Superior temporal gyrus (tissue), 1 donor: Measurements from ENCODE around the gene APBA1.

Experiments used
- DNase-seq: peaks from one replicate; pipeline ENCODE4 v3.0.0-alpha.2; 2016; ENCODE audit errors: extremely low spot score

The APBA1 gene

GRCh38 chr9:69476016-69476415, 196.2 kb downstream of the APBA1 start:
- no peak for DNase-seq

GRCh38 chr9:69474821-69475220, 197.3 kb downstream of the APBA1 start:
- no peak for DNase-seq

GRCh38 chr9:69472101-69472620, 200.0 kb downstream of the APBA1 start:
- no peak for DNase-seq

GRCh38 chr9:69471433-69471832, 200.7 kb downstream of the APBA1 start:
- DNase-seq: no peak

GRCh38 chr9:69470186-69470977, 201.8 kb downstream of the APBA1 start:
- DNase-seq: no peak

GRCh38 chr9:69469136-69469535, 203.0 kb downstream of the APBA1 start:
- no peak for DNase-seq

- DNase-seq: no peak
These were observed 203.8 kb downstream of the APBA1 start for GRCh38 chr9:69468380-69468779.

- DNase-seq: no peak
These were observed 206.0 kb downstream of the APBA1 start for GRCh38 chr9:69466151-69466550.

- DNase-seq: no peak
These were observed 206.7 kb downstream of the APBA1 start for GRCh38 chr9:69465473-69465872.

GRCh38 chr9:69463497-69464068, 208.6 kb downstream of the APBA1 start:
- no peak for DNase-seq

- no peak for DNase-seq
These were observed 209.8 kb downstream of the APBA1 start for GRCh38 chr9:69462394-69462793.

- DNase-seq: no peak
These were observed 210.9 kb downstream of the APBA1 start for GRCh38 chr9:69461103-69461887.

GRCh38 chr9:69460012-69460411, 212.2 kb downstream of the APBA1 start:
- DNase-seq: no peak

GRCh38 chr9:69458176-69458575, 214.0 kb downstream of the APBA1 start:
- no peak for DNase-seq

- no peak for DNase-seq
These were observed 216.0 kb downstream of the APBA1 start for GRCh38 chr9:69456201-69456600.

GRCh38 chr9:69455311-69455710, 216.9 kb downstream of the APBA1 start:
- DNase-seq: no peak

- DNase-seq: no peak
These were observed 217.8 kb downstream of the APBA1 start for GRCh38 chr9:69454321-69454720.

- DNase-seq: no peak
These were observed 218.4 kb downstream of the APBA1 start for GRCh38 chr9:69453746-69454145.

GRCh38 chr9:69452110-69452782, 219.9 kb downstream of the APBA1 start:
- no peak for DNase-seq

GRCh38 chr9:69446496-69446895, 225.7 kb downstream of the APBA1 start:
- DNase-seq: no peak

- DNase-seq: no peak
These were observed 226.9 kb downstream of the APBA1 start for GRCh38 chr9:69445251-69445650.

- DNase-seq: no peak
These were observed 227.4 kb downstream of the APBA1 start for GRCh38 chr9:69444791-69445190.
